ENCODE results near the gene RNF208.

Gene RNF208

GRCh38 chr9:137227054-137227852 lies 5.2 kb upstream of the RNF208 start, which contains the start of gene RNF224:
Gene RNF224 (plus strand): TSS chr9:137227502. CDS start chr9:137228336, 834 bp downstream.
- DNase-seq (ENCODE audit: low read depth), result peak; percentile 70

GRCh38 chr9:137226338-137227053 lies 4.5 kb upstream of the RNF208 start:
- DNase-seq (ENCODE audit: low read depth), result no peak

GRCh38 chr9:137225699-137226331 lies 3.8 kb upstream of the RNF208 start:
- no peak for DNase-seq (ENCODE audit: low read depth)

GRCh38 chr9:137224830-137225694 lies 3.0 kb upstream of the RNF208 start, which contains the start of gene CYSRT1:
Gene CYSRT1 (plus strand): TSS chr9:137225174. CDS start chr9:137225622, 448 bp downstream.
- DNase-seq (ENCODE audit: low read depth), result no peak

- DNase-seq (ENCODE audit: low read depth), result peak; percentile 96
Observed at GRCh38 chr9:137223078-137223970, 1.3 kb upstream of the RNF208 start.

- DNase-seq (ENCODE audit: low read depth), result no peak
Observed at GRCh38 chr9:137221506-137222111, 431 bp downstream of the RNF208 start.

GRCh38 chr9:137221095-137221505 lies 940 bp downstream of the RNF208 start:
- DNase-seq (ENCODE audit: low read depth), result no peak

GRCh38 chr9:137220317-137221094 lies 1.5 kb downstream of the RNF208 start:
- DNase-seq (ENCODE audit: low read depth), result no peak

GRCh38 chr9:137219757-137220316 lies 2.2 kb downstream of the RNF208 start:
- no peak for DNase-seq (ENCODE audit: low read depth)

GRCh38 chr9:137218754-137219271 lies 3.2 kb downstream of the RNF208 start:
- no peak for DNase-seq (ENCODE audit: low read depth)

GRCh38 chr9:137218212-137218753 lies 3.8 kb downstream of the RNF208 start:
- no peak for DNase-seq (ENCODE audit: low read depth)

- DNase-seq (ENCODE audit: low read depth), result no peak
Observed at GRCh38 chr9:137217276-137218211, 4.5 kb downstream of the RNF208 start.

- no peak for DNase-seq (ENCODE audit: low read depth)
Observed at GRCh38 chr9:137216188-137216965, 5.7 kb downstream of the RNF208 start.

GRCh38 chr9:137215196-137215986 lies 6.6 kb downstream of the RNF208 start:
- DNase-seq (ENCODE audit: low read depth), result no peak

- DNase-seq (ENCODE audit: low read depth), result no peak
Observed at GRCh38 chr9:137214620-137215019, 7.4 kb downstream of the RNF208 start.

All from stimulated activated CD8-positive, alpha-beta memory T cell treated with anti-CD3 and anti-CD28 coated beads, Interleukin-15, amount 100 ng/mL, for 1 hour (primary cell).